ENCODE data around the gene SMIM15. TPM values are rescaled to one million over a fixed set of nuclear protein-coding genes. Genes with fewer than 3 reads are reported as not detected.
A peak's percentile ranks its signal among the peaks of the same experiment; 100 is the strongest.
"Not testable (repeated sequence)": the region's sequence is repeated elsewhere in the genome, so short reads cannot be mapped to it uniquely, and the experiment has no call there.

The SMIM15 gene, protein sequence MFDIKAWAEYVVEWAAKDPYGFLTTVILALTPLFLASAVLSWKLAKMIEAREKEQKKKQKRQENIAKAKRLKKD
- total RNA-seq: 19.2 TPM
- long read RNA-seq, transcript SMIM15-201 (3 exons, 2,889 nt): major isoform, 73 of 76 reads
- long read RNA-seq, partial matches to known transcripts: 1 of 76 reads
- long read RNA-seq, other reads (novel, unspliced or antisense): 1 of 76 reads

- ATAC-seq (ENCODE audit: poor library complexity) (peak; percentile 98), DNase-seq (peak; percentile 95)
- intact Hi-C loops (cut with DNase I): loop anchor here (5.0 kb wide), 1 partner anchor 170 kb away; the partner anchor contains the start of gene ZSWIM6
Measured at GRCh38 chr5:61162010-61162831, at the start of gene SMIM15. Gene SMIM15 (minus strand): TSS chr5:61162468. CDS start chr5:61160171, 2,297 bp downstream.

DNA sequence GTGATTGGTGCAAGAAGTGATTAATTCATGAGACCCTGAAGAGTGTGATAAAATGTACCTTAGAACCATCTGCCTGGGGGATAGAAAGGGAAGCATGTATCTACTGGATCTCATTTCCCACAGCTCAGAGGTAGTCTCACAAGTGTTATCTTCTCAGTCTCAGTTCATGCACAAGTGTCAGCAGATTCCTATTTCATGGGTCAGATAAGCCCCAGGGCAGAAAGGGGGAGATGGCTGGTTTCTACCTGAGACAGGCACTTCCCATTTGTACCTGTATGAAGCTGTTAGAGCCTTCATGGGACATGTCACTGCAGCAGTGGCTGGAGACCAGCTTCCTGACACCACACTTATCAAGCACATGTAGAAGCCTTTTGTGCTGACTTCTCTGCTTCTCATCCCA is 45.6 kb upstream of the SMIM15 start:
- DNase-seq: no peak
- intact Hi-C loops (cut with DNase I): no loop called here
- no peak for ATAC-seq (ENCODE audit: poor library complexity)

DNA sequence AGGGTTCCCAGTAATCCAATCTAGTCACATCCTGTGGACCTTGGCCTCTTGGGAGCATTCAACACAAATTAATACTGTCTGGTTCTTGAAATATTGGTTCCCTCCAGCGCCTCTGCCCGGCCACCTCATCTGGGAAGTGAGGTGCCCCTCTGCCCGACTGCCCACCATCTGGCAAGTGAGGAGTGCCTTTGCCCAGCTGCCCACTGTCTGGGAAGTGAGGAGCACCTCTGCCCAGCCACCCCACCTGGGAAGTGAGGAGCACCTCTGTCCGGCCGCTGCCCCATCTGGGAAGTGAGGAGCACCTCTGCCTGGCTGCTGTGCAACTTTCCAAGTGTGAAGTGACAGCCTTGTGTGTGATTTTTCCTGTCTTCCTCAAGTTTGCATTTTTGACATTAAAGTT is 42.7 kb upstream of the SMIM15 start:
- ATAC-seq (ENCODE audit: poor library complexity) (no peak), DNase-seq (no peak)
- intact Hi-C loops (cut with DNase I): no loop called here

GRCh38 chr5:61202213-61202612 is 39.9 kb upstream of the SMIM15 start:
- no peak for DNase-seq
- intact Hi-C loops (cut with DNase I): no loop called here
- ATAC-seq (ENCODE audit: poor library complexity): no peak

DNA sequence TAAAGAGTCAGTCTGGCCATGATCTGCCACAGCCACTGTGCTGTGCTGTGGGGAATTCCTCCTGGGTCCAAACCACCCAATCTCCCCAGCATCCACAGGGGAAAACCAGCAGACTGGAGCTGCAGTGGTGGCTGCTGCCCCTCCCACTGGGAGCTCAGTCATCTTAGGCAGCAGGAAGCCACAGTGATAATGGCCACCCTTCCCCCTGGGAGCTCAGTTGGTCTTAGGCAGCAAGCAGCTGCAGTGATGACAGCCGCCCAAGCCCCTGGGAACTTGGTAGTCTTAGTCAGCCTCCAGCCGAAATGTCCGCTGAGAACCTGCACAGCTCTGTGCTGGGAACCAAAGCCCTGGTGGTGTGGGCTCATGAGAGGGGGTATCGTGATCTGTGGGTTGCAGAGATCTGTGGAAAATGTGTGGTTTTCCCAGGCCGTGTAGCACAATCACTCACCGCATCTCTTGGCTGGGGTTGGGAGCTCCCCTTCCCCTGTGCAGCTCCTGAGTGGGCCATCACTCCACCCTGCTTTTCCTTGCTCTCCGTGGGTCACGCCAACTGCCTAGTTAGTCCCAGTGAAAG is 38.4 kb upstream of the SMIM15 start:
- no peak for ATAC-seq (ENCODE audit: poor library complexity)
- DNase-seq: no peak
- intact Hi-C loops (cut with DNase I): no loop called here

- ATAC-seq (ENCODE audit: poor library complexity): no peak
- intact Hi-C loops (cut with DNase I): no loop called here
- DNase-seq: no peak
Measured at GRCh38 chr5:61198606-61199005, 36.3 kb upstream of the SMIM15 start.

DNA sequence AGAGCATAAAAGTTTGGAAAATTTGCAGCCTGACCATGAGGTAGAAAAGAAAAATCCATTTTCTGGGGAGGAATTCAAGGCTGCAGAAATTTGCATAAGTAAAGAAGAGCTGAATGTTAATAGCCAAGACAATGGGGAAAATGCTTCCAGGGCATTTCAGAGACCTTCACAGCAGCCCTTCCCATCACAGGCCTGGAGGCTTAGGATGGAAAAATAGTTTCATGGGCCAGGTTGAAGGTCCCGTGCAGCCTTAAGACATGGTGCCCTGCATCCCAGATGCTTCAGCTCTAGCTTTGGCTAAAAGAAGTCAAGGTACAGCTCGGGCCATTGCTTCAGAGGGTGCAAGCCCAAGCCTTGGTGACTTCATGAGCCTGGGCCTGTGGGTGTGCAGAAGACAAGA is 25.6 kb upstream of the SMIM15 start:
- intact Hi-C loops (cut with DNase I); DNase-seq: not testable (repeated sequence)
- peak; percentile 32 for ATAC-seq (ENCODE audit: poor library complexity)

GRCh38 chr5:61187352-61187751 is 25.1 kb upstream of the SMIM15 start:
- DNase-seq; intact Hi-C loops (cut with DNase I): not testable (repeated sequence)
- peak; percentile 88 for ATAC-seq (ENCODE audit: poor library complexity)

DNA sequence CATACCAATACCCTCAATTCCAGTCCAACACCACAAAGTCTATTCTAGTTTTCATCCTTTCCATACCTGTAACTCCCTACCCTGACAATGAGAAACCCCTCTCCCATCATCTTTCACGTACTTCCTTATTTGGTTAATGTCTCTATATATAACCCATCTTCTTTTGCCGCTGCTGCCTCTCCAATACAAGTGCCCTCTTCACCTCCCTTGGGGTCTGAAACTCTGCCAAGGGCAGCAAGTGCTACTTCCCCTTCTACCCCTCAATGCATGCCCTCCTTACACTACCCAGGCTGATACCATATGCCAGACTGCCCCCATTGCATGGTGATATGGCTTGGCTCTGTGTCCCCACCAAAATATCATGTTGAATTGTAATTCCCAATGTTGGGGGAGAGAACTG is 24.4 kb upstream of the SMIM15 start:
- intact Hi-C loops (cut with DNase I): no loop called here
- DNase-seq (no peak), ATAC-seq (ENCODE audit: poor library complexity) (peak; percentile 52)

- intact Hi-C loops (cut with DNase I): no loop called here
- no peak for ATAC-seq (ENCODE audit: poor library complexity)
- no peak for DNase-seq
Measured at GRCh38 chr5:61184708-61185107, 22.4 kb upstream of the SMIM15 start.

DNA sequence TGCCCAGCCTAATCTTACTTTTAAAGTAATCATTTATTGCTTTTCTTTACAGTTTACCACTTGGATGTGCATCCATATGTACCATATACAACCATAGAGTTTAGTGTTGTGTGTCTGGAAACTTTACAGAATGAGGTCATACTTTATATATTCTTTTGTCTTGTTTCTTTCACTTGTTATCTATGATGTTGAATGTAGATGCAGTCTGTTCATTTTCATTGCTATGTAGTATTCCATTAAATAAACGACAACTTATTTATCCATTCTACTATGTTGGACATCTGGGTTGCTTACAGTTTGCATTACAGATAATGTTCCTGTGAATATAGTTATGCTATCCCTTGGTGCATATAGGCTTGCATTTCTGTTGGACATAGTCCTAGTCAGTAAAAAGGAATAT is 21.3 kb upstream of the SMIM15 start:
- DNase-seq (no peak), ATAC-seq (ENCODE audit: poor library complexity) (no peak)
- intact Hi-C loops (cut with DNase I): no loop called here

DNA sequence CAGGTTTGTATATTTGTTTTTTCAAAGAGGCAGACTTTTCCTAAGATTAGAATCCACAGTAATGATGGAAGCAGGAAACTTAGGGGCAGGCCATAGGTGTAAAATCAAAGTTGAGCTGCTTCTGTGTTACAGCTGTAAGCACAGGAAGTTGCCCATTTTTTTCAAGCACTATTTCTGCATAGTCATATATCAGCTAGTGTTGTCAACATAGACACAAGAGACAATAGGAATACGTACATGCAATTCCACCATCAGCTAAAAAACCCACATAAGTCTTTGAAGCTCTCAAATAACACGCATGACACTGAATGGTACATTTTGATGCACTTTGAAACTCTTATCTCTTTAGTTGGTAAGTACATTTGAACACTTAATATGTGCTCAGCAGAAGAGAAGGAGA is 20.2 kb upstream of the SMIM15 start:
- intact Hi-C loops (cut with DNase I): no loop called here
- ATAC-seq (ENCODE audit: poor library complexity) (no peak), DNase-seq (no peak)

- ATAC-seq (ENCODE audit: poor library complexity): no peak
- intact Hi-C loops (cut with DNase I): no loop called here
- no peak for DNase-seq
Measured at GRCh38 chr5:61180886-61181285, 18.6 kb upstream of the SMIM15 start.

DNA sequence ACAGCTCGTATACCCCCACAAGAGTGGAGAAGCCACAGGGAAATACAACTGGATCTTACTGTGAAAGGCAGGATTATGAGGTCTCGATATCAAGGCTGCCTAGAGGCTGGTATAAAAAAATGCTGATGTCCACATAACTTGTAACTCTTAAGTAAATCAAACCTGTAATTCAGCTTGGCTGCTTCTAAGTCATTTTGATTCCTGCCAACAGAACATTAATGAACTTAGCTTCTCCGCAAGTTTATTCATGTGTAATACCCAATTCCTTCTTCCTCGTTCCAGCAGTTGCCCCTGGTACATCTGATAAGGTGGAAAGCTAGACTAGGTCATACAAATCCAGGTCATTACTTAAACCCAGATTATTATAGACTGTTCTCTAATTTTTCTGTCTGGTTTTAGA is 16.4 kb upstream of the SMIM15 start:
- DNase-seq: no peak
- intact Hi-C loops (cut with DNase I): no loop called here
- ATAC-seq (ENCODE audit: poor library complexity): no peak

GRCh38 chr5:61177716-61178115 is 15.4 kb upstream of the SMIM15 start:
- intact Hi-C loops (cut with DNase I): no loop called here
- ATAC-seq (ENCODE audit: poor library complexity) (no peak), DNase-seq (no peak)

- no peak for DNase-seq
- no peak for ATAC-seq (ENCODE audit: poor library complexity)
- intact Hi-C loops (cut with DNase I): no loop called here
Measured at GRCh38 chr5:61177070-61177469, 14.8 kb upstream of the SMIM15 start.

DNA sequence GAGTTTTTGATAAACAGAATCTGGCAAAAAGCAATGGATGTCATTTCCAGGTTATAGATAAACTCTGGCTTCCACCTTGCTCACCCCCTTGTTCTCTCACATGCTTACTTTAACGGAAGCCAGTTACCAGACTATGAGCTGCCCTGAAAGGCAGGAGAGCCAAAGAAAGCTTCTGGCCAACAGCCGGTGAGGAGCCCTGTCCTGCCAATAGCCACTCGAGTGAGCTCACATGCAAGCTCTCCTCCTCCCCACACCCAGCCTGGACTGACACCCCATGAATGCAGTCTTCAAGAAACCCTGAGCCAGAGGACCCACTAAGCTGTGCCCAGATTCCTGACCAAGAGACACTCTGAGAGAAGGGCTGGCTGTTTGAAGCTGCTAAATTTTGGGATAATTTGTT is 14.4 kb upstream of the SMIM15 start:
- DNase-seq (peak; percentile 41), ATAC-seq (ENCODE audit: poor library complexity) (peak; percentile 46)
- intact Hi-C loops (cut with DNase I): no loop called here

- ATAC-seq (ENCODE audit: poor library complexity): no peak
- DNase-seq: no peak
- intact Hi-C loops (cut with DNase I): no loop called here
Measured at GRCh38 chr5:61171479-61171878, 9.2 kb upstream of the SMIM15 start.

DNA sequence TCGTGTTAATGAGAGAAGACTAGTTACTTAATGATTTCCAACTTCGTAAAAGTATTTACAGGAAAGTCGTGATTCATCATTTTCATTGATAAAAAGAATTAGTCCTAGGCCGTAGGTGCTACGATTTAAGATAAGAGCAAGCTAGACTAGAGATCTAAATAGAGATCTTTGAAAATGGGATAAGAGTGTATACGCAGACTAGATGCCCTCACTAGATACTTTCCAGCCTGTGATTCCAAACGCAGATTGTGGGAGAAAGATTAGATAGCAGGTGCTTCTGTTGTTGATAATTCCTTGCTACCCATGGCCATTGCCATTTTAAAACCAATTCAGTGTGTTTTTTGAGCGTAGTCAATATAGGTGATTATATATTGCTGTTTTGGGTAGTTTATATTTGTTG is 6.7 kb upstream of the SMIM15 start:
- no peak for ATAC-seq (ENCODE audit: poor library complexity)
- DNase-seq: no peak
- intact Hi-C loops (cut with DNase I): no loop called here

GRCh38 chr5:61167382-61167781 is 5.1 kb upstream of the SMIM15 start:
- ATAC-seq (ENCODE audit: poor library complexity) (no peak), DNase-seq (no peak)
- intact Hi-C loops (cut with DNase I): no loop called here

All from Right ventricle myocardium superior (tissue), 1 donor.